Liver (tissue), 9 donors: Measurements from ENCODE around the gene OLIG2. TPM values are rescaled to one million over a fixed set of nuclear protein-coding genes. Genes with fewer than 3 reads are reported as not detected.

Experiments used
- DNase-seq: peaks from one replicate; pipeline ENCODE4 v3.0.0-alpha.2; 2017; ENCODE audit warnings: low spot score
- H3K27ac ChIP-seq, 2 donors: one replicate each; pipeline ENCODE4 v1.7.0; 2013; ENCODE audit warnings: inconsistent platforms in 2 of 2, low read length in 2 of 2, control low read depth in 1 of 2, low read depth in 1 of 2, mild to moderate bottlenecking in 1 of 2
- H3K27me3 ChIP-seq, 4 donors: one replicate each; pipeline versions ENCODE4 v1.6.1 to v1.7.0; 2013; ENCODE audit warnings: low read length in 3 of 4, inconsistent platforms in 1 of 4, mild to moderate bottlenecking in 1 of 4, moderate library complexity in 1 of 4; ENCODE audit not compliant: control insufficient read depth in 4 of 4, insufficient read depth in 4 of 4
- H3K36me3 ChIP-seq, 4 donors: one replicate each; pipeline versions ENCODE4 v1.6.1 to v1.7.0; 2013; ENCODE audit warnings: low read length in 3 of 4, mild to moderate bottlenecking in 3 of 4, low read depth in 1 of 4, moderate library complexity in 1 of 4; ENCODE audit not compliant: control insufficient read depth in 4 of 4, insufficient read depth in 3 of 4
- H3K4me1 ChIP-seq, 4 donors: one replicate each; pipeline versions ENCODE4 v1.6.1 to v1.7.0; 2013; ENCODE audit warnings: low read length in 3 of 4, mild to moderate bottlenecking in 3 of 4, moderate library complexity in 1 of 4; ENCODE audit not compliant: control insufficient read depth in 4 of 4, insufficient read depth in 4 of 4
- H3K4me3 ChIP-seq, 3 donors: one replicate each; pipeline versions ENCODE4 v1.6.1 to v1.7.0; 2013; ENCODE audit warnings: low read length in 3 of 3, control low read depth in 1 of 3, low read depth in 1 of 3, mild to moderate bottlenecking in 1 of 3
- H3K9ac ChIP-seq, 2 donors: one replicate each; pipeline ENCODE4 v1.7.0; 2013; ENCODE audit warnings: low read length in 2 of 2, mild to moderate bottlenecking in 2 of 2, moderate library complexity in 2 of 2, control low read depth in 1 of 2, low read depth in 1 of 2
- H3K9me3 ChIP-seq, 4 donors: one replicate each; pipeline versions ENCODE4 v1.6.1 to v1.7.0; 2013; ENCODE audit warnings: low read length in 3 of 4; ENCODE audit not compliant: control insufficient read depth in 4 of 4
- EGR1 ChIP-seq, 2 donors: IDR thresholded peaks; 2 replicates each; pipeline ENCODE4 v1.6.1; 2016 to 2018; ENCODE audit warnings: antibody characterized with exemption in 2 of 2, low read depth in 2 of 2
- FOXA1 ChIP-seq: IDR thresholded peaks from 2 replicates; pipeline ENCODE4 v1.6.1; 2016; ENCODE audit warnings: antibody characterized with exemption
- FOXA2 ChIP-seq: IDR thresholded peaks from 2 replicates; pipeline ENCODE4 v1.6.1; 2016; ENCODE audit warnings: antibody characterized with exemption
- GABPA ChIP-seq, 2 donors: IDR thresholded peaks in 1 of 2; conservative IDR thresholded peaks in 1 of 2; 2 replicates each; pipeline ENCODE4 v1.6.1; 2016; ENCODE audit warnings: antibody characterized with exemption in 2 of 2, mild to moderate bottlenecking in 1 of 2, moderate library complexity in 1 of 2
- HNF4G ChIP-seq: IDR thresholded peaks from 2 replicates; pipeline ENCODE4 v1.6.1; 2016; ENCODE audit warnings: antibody characterized with exemption
- JUND ChIP-seq, 2 donors: IDR thresholded peaks; 2 replicates each; pipeline ENCODE4 v1.6.1; 2016; ENCODE audit warnings: antibody characterized with exemption in 2 of 2
- MAX ChIP-seq: IDR thresholded peaks from 2 replicates; pipeline ENCODE4 v1.6.1; 2016; ENCODE audit warnings: antibody characterized with exemption
- NR2F2 ChIP-seq: IDR thresholded peaks from 2 replicates; pipeline ENCODE4 v1.6.1; 2016; ENCODE audit warnings: antibody characterized with exemption
- RXRA ChIP-seq, 2 donors: IDR thresholded peaks; 2 replicates each; pipeline ENCODE4 v1.6.1; 2017 to 2018; ENCODE audit warnings: antibody characterized with exemption in 2 of 2, mild to moderate bottlenecking in 1 of 2
- SP1 ChIP-seq: IDR thresholded peaks from 2 replicates; pipeline ENCODE4 v1.6.1; 2018; ENCODE audit warnings: antibody characterized with exemption, mild to moderate bottlenecking
- TAF1 ChIP-seq: conservative IDR thresholded peaks from 2 replicates; pipeline ENCODE4 v1.6.1; 2016; ENCODE audit warnings: antibody characterized with exemption, mild to moderate bottlenecking
- YY1 ChIP-seq: IDR thresholded peaks from 2 replicates; pipeline ENCODE4 v1.6.1; 2016; ENCODE audit warnings: antibody characterized with exemption, mild to moderate bottlenecking
- WGBS: extraction: QIAGEN DNeasy Blood & Tissue Kit; methylation state at CpG from one replicate; pipeline ENCODE4 v1.1.7; 2013; 5-methylcytosine and 5-hydroxymethylcytosine counted together
- polyA plus RNA-seq, 2 donors: library from polyadenylated mRNA; stranded (reverse) in 1 of 2; unstranded in 1 of 2; fragments of 200-250 nt in 1 of 2; fragments of >200 nt in 1 of 2; fragmentation: Nextera tagmentation in 1 of 2; extraction: Ambion mirVana in 1 of 2; gene quantifications; one replicate each; pipeline versions ENCODE4 v1.2.1 to v1.2.3, GENCODE V29; 2013 to 2015
- total RNA-seq, 2 donors: library from RNA; depleted of rRNA; stranded (reverse); fragments of >200 nt; gene quantifications; one replicate each; pipeline ENCODE4 v1.2.3, GENCODE V29; 2014
- TF ChIP-seq, protein P1 (sequence below): IDR thresholded peaks from 2 replicates; pipeline ENCODE4 v1.6.1; 2016; ENCODE audit warnings: antibody characterized with exemption, mild to moderate bottlenecking
- TF ChIP-seq, protein P2 (sequence below): IDR thresholded peaks from 2 replicates; pipeline ENCODE4 v1.6.1; 2016; ENCODE audit warnings: antibody characterized with exemption
- TF ChIP-seq, protein P3 (sequence below): IDR thresholded peaks from 2 replicates; pipeline ENCODE4 v1.6.1; 2016; ENCODE audit warnings: antibody characterized with exemption
- TF ChIP-seq, protein P4 (sequence below): fragments of 150-350 bp; IDR thresholded peaks from 2 replicates; pipeline ENCODE4 v1.5.1; 2017; ENCODE audit warnings: improper control_type of control experiment, low read depth, low read length; ENCODE audit not compliant: missing input control
- donor health status: healthy.
- donor health status: healthy.
- donor health status: healthy.
- donor health status: healthy.
- donor health status: healthy.

The OLIG2 gene
- total and polyA plus RNA-seq, 4 donors = not detected

- no peaks in the 10 kb centered on the region for H3K4me1 ChIP-seq
- no peaks in the 10 kb centered on the region for H3K36me3 ChIP-seq
- H3K27me3 ChIP-seq = peaks cover 0 to 4% (median 1%) of the 10 kb centered on the region in 4 donors
- DNase-seq = no peak
- H3K27ac ChIP-seq = no peak overlapping the region
- H3K4me3 ChIP-seq = no peak overlapping the region
- H3K9ac ChIP-seq = no peak overlapping the region
- TF ChIP-seq FOXA2 (no peak), RXRA (IDR thresholded peaks at IDR 0.05) (no peak), SP1 (no peak), TAF1 (no peak), FOXA1 (no peak), MAX (no peak), EGR1 (IDR thresholded peaks at IDR 0.05; ENCODE audit: low read depth in 2 of 2) (no peak)
- TF ChIP-seq, protein P1, sequence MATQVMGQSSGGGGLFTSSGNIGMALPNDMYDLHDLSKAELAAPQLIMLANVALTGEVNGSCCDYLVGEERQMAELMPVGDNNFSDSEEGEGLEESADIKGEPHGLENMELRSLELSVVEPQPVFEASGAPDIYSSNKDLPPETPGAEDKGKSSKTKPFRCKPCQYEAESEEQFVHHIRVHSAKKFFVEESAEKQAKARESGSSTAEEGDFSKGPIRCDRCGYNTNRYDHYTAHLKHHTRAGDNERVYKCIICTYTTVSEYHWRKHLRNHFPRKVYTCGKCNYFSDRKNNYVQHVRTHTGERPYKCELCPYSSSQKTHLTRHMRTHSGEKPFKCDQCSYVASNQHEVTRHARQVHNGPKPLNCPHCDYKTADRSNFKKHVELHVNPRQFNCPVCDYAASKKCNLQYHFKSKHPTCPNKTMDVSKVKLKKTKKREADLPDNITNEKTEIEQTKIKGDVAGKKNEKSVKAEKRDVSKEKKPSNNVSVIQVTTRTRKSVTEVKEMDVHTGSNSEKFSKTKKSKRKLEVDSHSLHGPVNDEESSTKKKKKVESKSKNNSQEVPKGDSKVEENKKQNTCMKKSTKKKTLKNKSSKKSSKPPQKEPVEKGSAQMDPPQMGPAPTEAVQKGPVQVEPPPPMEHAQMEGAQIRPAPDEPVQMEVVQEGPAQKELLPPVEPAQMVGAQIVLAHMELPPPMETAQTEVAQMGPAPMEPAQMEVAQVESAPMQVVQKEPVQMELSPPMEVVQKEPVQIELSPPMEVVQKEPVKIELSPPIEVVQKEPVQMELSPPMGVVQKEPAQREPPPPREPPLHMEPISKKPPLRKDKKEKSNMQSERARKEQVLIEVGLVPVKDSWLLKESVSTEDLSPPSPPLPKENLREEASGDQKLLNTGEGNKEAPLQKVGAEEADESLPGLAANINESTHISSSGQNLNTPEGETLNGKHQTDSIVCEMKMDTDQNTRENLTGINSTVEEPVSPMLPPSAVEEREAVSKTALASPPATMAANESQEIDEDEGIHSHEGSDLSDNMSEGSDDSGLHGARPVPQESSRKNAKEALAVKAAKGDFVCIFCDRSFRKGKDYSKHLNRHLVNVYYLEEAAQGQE = no peak
- H3K9me3 ChIP-seq = no peaks in the 10 kb centered on the region
- WGBS = 82% methylated on average over 3 of the region's 3 CpGs
These were observed 18.0 kb upstream of the OLIG2 start for GRCh38 chr21:33007747-33008146.

DNA sequence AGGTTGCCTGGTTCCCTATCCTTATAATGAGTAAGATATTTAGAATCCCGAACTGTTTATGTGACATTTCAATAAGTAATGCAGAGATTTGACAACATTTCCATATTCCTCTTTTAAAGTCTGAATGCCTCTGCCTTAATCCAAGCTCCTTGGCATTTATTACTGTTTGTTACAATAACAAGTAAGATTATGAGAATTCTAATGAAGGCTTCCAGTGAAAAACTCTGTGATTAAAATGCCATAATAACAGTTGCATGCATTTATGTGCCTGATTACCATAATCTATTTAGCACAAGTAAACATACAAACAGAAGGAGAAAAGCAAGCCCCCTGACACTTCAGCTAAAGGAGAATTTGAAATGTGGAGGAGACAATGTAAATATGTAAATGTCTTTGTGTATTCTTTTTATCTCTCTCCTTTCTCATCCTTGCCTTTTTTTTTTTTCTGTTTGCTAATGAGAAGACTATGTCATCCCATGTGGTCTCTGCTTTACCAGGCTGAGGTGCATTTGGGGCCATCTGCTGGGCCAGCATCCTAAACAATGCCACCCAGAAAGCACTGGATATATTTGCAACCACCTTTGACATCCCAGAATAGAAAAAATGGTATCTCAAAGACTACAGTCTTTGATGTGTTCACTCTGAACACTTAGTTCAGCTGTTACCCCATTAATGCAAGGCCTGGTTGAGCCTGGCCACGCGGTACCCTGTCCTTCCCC is 17.2 kb upstream of the OLIG2 start:
- DNase-seq = peak; percentile 9
- TF ChIP-seq SP1 (no peak), FOXA2 (no peak), FOXA1 (no peak), GABPA (IDR thresholded peaks at IDR 0.05 in 1 of 2, conservative IDR thresholded peaks at IDR 0.05 in 1 of 2) (no peak), TAF1 (no peak), HNF4G (no peak), MAX (no peak), EGR1 (IDR thresholded peaks at IDR 0.05; ENCODE audit: low read depth in 2 of 2) (no peak), YY1 (no peak), NR2F2 (no peak), JUND (IDR thresholded peaks at IDR 0.05) (no peak)
- TF ChIP-seq, protein P2, sequence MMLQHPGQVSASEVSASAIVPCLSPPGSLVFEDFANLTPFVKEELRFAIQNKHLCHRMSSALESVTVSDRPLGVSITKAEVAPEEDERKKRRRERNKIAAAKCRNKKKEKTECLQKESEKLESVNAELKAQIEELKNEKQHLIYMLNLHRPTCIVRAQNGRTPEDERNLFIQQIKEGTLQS = no peak
- TF ChIP-seq, protein P1 = no peak
- TF ChIP-seq, protein P3, sequence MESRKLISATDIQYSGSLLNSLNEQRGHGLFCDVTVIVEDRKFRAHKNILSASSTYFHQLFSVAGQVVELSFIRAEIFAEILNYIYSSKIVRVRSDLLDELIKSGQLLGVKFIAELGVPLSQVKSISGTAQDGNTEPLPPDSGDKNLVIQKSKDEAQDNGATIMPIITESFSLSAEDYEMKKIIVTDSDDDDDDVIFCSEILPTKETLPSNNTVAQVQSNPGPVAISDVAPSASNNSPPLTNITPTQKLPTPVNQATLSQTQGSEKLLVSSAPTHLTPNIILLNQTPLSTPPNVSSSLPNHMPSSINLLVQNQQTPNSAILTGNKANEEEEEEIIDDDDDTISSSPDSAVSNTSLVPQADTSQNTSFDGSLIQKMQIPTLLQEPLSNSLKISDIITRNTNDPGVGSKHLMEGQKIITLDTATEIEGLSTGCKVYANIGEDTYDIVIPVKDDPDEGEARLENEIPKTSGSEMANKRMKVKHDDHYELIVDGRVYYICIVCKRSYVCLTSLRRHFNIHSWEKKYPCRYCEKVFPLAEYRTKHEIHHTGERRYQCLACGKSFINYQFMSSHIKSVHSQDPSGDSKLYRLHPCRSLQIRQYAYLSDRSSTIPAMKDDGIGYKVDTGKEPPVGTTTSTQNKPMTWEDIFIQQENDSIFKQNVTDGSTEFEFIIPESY = no peak
- TF ChIP-seq, protein P4, sequence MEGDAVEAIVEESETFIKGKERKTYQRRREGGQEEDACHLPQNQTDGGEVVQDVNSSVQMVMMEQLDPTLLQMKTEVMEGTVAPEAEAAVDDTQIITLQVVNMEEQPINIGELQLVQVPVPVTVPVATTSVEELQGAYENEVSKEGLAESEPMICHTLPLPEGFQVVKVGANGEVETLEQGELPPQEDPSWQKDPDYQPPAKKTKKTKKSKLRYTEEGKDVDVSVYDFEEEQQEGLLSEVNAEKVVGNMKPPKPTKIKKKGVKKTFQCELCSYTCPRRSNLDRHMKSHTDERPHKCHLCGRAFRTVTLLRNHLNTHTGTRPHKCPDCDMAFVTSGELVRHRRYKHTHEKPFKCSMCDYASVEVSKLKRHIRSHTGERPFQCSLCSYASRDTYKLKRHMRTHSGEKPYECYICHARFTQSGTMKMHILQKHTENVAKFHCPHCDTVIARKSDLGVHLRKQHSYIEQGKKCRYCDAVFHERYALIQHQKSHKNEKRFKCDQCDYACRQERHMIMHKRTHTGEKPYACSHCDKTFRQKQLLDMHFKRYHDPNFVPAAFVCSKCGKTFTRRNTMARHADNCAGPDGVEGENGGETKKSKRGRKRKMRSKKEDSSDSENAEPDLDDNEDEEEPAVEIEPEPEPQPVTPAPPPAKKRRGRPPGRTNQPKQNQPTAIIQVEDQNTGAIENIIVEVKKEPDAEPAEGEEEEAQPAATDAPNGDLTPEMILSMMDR = no peak
- Histone ChIP-seq H3K36me3 (no peaks in the 10 kb centered on the region), H3K27me3 (peaks cover 0 to 4% (median 1%) of the 10 kb centered on the region in 4 donors), H3K27ac (no peak overlapping the region), H3K4me3 (no peak overlapping the region), H3K4me1 (no peaks in the 10 kb centered on the region), H3K9me3 (no peaks in the 10 kb centered on the region), H3K9ac (no peak overlapping the region)
- 50% methylated on average over 3 of the region's 3 CpGs for WGBS
